Prostate gland (tissue), 2 donors: Measurements from ENCODE around the gene FAM131A.

Experiments
- POLR2AphosphoS5 ChIP-seq: sonication (generic); formaldehyde crosslinking; IDR thresholded peaks from one replicate; pipeline ENCODE4 v1.6.1; 2017; ENCODE audit warnings: antibody characterized with exemption
- TF ChIP-seq, protein P1 (sequence below), 4 experiments: fragments of 200-600 bp in 2 of 4; fragments of 450-650 bp in 2 of 4; sonication (generic) in 2 of 4; IDR thresholded peaks; 1 replicate in 3 of 4; 2 replicates in 1 of 4; pipeline ENCODE4 v1.5.1; 2016 to 2019; ENCODE audit warnings: antibody characterized with exemption in 4 of 4, mild to moderate bottlenecking in 2 of 4, moderate library complexity in 2 of 4

DNA sequence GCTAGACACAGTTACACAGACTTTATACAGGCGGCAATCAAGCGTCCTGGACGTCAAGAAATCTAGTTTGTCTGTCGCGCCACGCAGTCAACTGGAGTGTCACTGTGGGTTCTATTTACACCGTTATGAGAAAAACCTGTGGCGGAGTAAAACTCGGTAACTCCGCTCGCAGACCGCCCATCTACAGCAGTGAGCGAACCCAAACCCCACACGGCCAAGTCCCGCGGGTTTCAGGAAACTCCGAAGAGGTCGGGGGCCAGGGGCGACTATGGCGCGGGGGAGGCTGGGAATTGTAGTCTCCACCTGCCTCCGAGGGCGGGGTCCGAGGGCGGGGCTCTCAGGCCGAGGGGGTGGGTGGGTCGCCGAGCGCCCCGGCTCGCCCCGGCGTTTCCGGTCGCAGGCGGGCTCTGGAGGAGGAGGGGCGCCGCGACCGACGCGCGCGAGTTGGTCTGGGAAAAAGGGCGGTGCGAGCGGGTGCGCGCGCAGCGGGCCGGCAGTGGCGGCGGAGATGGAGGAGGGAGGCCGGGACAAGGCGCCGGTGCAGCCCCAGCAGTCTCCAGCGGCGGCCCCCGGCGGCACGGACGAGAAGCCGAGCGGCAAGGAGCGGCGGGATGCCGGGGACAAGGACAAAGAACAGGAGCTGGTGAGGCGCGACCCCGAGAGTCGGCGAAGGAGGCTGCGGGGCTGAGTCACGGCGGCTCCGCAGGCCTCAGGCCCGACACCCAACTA is 38.5 kb upstream of the FAM131A start, which contains the start of gene PSMD2:
- TF ChIP-seq, protein P1, sequence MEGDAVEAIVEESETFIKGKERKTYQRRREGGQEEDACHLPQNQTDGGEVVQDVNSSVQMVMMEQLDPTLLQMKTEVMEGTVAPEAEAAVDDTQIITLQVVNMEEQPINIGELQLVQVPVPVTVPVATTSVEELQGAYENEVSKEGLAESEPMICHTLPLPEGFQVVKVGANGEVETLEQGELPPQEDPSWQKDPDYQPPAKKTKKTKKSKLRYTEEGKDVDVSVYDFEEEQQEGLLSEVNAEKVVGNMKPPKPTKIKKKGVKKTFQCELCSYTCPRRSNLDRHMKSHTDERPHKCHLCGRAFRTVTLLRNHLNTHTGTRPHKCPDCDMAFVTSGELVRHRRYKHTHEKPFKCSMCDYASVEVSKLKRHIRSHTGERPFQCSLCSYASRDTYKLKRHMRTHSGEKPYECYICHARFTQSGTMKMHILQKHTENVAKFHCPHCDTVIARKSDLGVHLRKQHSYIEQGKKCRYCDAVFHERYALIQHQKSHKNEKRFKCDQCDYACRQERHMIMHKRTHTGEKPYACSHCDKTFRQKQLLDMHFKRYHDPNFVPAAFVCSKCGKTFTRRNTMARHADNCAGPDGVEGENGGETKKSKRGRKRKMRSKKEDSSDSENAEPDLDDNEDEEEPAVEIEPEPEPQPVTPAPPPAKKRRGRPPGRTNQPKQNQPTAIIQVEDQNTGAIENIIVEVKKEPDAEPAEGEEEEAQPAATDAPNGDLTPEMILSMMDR (IDR thresholded peaks at IDR 0.05) = peak in 1 of 4 experiments; percentile 20
- TF ChIP-seq POLR2AphosphoS5 = peak; percentile 83
